ENCODE data around the gene GPRIN2.

GRCh38 chr10:46538717-46539426 lies 17.6 kb downstream of the GPRIN2 start:
- TF ChIP-seq CTCF (IDR thresholded peaks at IDR 0.05; ENCODE audit: insufficient read depth, low read length), result no peak
- no peak for TF ChIP-seq POLR2AphosphoS5 (IDR thresholded peaks at IDR 0.05; ENCODE audit: low read depth)

Data from HL-60 (cell line).